Superior temporal gyrus (tissue), 1 donor: ENCODE data around the gene LBHD2.

Experiments
- DNase-seq: peaks from one replicate; pipeline ENCODE4 v3.0.0-alpha.2; 2016; ENCODE audit errors: extremely low spot score

LBHD2 gene

GRCh38 chr14:103090481-103091020 lies 6.5 kb downstream of the LBHD2 start:
- DNase-seq = no peak

GRCh38 chr14:103091041-103091882 lies 7.3 kb downstream of the LBHD2 start:
- no peak for DNase-seq

GRCh38 chr14:103091883-103092222 lies 7.8 kb downstream of the LBHD2 start:
- DNase-seq = no peak

GRCh38 chr14:103093856-103094405 lies 9.9 kb downstream of the LBHD2 start:
- DNase-seq = no peak

GRCh38 chr14:103094406-103095209 lies 10.6 kb downstream of the LBHD2 start, which contains the start of gene EXOC3L4:
EXOC3L4 (plus strand) TSS chr14:103094725; CDS start chr14:103100220, 5,495 bp downstream.
- no peak for DNase-seq

- no peak for DNase-seq
Measured at GRCh38 chr14:103095210-103095778, 11.3 kb downstream of the LBHD2 start.

- DNase-seq = no peak
Measured at GRCh38 chr14:103096387-103096786, 12.4 kb downstream of the LBHD2 start.

- no peak for DNase-seq
Measured at GRCh38 chr14:103097244-103097993, 13.4 kb downstream of the LBHD2 start.

- no peak for DNase-seq
Measured at GRCh38 chr14:103097994-103098957, 14.3 kb downstream of the LBHD2 start.

GRCh38 chr14:103099081-103099732 lies 15.2 kb downstream of the LBHD2 start:
- no peak for DNase-seq

GRCh38 chr14:103099733-103100280 lies 15.8 kb downstream of the LBHD2 start:
- no peak for DNase-seq

GRCh38 chr14:103100281-103101121 lies 16.5 kb downstream of the LBHD2 start:
- no peak for DNase-seq

GRCh38 chr14:103101257-103101962 lies 17.4 kb downstream of the LBHD2 start:
- DNase-seq = no peak

- DNase-seq = no peak
Measured at GRCh38 chr14:103101963-103102688, 18.1 kb downstream of the LBHD2 start.

- DNase-seq = no peak
Measured at GRCh38 chr14:103102689-103103260, 18.8 kb downstream of the LBHD2 start.
